G401 (cell line): ENCODE data around the gene EPHX1. TPM values are rescaled to one million over a fixed set of nuclear protein-coding genes. Genes with fewer than 3 reads are reported as not detected.
A peak's percentile ranks its signal among the peaks of the same experiment; 100 is the strongest.
"Not testable (repeated sequence)": the region's sequence is repeated elsewhere in the genome, so short reads cannot be mapped to it uniquely, and the experiment has no call there.

ENCODE experiments used
- DNase-seq: peaks from one replicate; pipeline ENCODE4 v3.0.0-alpha.2; 2015; ENCODE audit warnings: low spot score
- in situ Hi-C: cut with HindIII; loops from 2 replicates; pipeline ENCODE4 v1.10.0; 2016; ENCODE audit warnings: low sequenced_read_pairs, mixed read lengths
- total RNA-seq: library from RNA; depleted of rRNA; stranded (reverse); fragments of >200 nt; shearing (Covaris generic); gene quantifications from 2 replicates; pipeline ENCODE4 v1.2.3, GENCODE V29; 2014

Gene EPHX1
- total RNA-seq, 1 experiment from 2014 or later, result 23.5 TPM

DNA sequence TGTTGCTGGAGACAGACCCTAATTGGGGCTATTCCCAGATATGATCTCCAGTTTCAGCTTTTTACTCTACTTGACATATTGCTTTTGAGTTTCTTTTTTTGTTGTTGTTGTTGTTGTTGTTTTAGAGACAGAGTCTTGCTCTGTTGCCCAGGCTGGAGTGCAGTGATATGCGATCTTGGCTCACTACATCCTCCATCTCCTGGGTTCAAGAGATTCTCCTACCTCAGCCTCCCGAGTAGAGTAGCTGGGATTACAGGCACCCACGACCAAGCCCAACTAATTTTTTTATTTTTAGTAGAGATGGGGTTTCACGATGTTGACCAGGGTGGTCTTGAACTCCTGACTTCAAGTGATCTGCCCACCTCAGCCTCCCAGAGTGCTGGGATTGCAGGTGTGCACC is 33.6 kb upstream of the EPHX1 start:
- in situ Hi-C loops, result no loop called here
- no peak for DNase-seq

DNA sequence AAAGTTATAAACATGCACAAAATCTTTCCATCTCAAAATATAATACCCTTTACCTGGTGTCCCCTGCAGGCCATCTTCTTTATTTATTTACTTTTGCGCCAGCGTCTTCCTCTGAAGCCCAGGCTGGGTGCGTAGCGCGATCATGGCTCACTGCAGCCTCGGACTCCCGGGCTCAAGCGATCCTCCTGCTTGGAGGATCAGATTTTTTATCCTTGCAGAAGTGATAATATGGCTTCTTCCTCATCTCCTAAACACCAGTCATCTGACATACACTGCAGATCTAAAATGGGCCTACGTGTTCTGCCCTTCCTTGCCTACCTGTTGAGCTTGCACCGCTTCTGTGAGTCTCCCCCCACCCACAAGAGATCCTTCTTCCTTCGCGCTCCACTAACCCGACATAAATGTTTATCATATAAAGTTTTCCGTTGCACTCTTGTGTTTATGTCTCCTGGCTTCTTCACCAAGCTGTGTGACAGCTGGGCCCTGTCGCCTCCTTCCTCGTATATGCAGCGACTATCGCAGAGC is 32.8 kb upstream of the EPHX1 start:
- in situ Hi-C loops, result no loop called here
- no peak for DNase-seq

DNA sequence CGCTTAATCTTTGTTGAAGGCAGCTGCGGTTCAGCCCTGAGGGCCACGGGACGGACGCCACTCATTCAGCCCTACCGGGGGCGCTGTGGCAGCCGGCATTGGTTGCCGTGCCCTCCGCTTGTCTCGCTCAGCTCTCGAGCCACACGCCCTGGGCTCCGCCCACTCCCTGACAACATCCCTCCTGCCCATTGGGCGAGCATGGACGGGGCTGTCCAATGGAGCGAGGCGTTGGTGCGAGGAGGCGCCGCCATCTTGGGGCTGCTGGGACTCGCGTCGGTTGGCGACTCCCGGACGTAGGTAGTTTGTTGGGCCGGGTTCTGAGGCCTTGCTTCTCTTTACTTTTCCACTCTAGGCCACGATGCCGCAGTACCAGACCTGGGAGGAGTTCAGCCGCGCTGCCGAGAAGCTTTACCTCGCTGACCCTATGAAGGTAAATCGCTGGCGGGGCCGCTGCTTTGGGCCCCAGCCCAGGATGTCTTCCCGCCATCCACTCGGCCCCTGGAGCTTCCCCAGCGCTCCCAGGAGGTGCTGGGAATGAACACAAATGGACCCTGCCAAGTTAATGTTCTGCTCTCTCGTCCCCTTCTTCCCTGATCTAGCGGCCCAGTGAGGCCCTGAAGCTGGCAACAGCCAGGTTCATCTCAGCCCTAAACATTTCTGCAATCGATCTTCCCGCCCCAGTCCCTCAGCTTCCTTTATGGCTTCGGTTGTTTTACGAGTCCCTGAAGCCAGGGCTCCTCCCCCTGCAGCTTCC is 32.2 kb upstream of the EPHX1 start, which contains the start of gene SRP9:
TSS of gene SRP9 (plus strand) at position 244 of the 754 bp plus-strand sequence. CDS start at position 359, 115 bp downstream.
- in situ Hi-C loops, result no loop called here
- DNase-seq, result peak; percentile 97

DNA sequence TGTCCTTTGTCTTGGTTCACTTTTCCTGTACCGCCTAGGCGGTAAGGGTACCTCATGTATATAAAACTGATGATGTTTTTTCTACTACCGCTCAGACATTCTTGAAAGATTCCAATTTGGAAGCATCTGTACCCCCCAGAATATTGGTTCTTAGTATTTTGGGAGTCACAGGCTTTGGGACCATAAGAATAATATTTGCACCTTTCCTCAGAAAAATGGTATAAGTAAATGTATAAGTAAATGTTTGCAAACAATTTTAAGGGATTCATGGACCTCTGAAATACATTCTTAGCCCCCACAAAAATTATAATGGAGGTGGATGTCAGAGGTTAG is 31.6 kb upstream of the EPHX1 start:
- in situ Hi-C loops, result no loop called here
- DNase-seq, result no peak

DNA sequence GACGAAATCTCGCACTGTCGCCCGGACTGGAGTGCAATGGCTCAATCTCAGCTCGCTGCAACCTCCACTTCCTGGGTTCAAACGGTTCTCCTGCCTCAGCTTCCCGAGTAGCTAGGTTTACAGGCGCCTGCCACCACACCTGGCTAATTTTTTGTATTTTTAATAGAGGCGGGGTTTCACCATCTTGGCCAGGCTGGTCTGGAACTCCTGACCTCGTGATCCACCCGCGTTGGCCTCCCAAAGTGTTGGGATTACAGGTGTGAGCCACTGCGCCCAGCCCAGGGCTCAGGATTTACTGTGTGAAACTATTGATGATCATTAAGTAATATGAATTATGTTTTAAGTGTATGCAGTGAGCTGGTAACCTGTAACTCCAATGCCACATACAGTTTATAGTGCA is 30.8 kb upstream of the EPHX1 start:
- in situ Hi-C loops, DNase-seq: not testable (repeated sequence)

GRCh38 chr1:225780134-225780533 is 29.8 kb upstream of the EPHX1 start:
- in situ Hi-C loops, result no loop called here
- DNase-seq, result no peak

DNA sequence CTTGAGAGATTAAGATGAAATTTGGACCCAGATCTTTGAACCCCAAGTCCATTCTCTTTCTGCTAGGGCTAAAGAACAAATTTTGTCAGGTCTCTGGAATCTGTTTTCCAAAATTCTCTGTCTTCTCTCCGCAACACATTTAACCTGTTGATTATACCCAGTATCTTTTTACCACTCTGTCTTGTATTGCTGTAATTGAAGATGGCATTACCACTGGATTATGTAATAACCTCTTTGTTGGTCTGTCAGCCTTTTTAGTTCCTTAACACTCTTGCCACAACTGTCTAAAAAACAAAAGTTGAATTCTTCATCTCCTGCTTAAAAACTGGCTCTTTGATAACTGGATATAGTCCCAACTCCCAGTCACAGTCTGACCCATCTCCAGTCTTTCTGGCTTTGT is 29.3 kb upstream of the EPHX1 start:
- DNase-seq, result no peak
- in situ Hi-C loops, result no loop called here

- DNase-seq, in situ Hi-C loops: not testable (repeated sequence)
Observed at GRCh38 chr1:225789142-225789541, 20.8 kb upstream of the EPHX1 start.

DNA sequence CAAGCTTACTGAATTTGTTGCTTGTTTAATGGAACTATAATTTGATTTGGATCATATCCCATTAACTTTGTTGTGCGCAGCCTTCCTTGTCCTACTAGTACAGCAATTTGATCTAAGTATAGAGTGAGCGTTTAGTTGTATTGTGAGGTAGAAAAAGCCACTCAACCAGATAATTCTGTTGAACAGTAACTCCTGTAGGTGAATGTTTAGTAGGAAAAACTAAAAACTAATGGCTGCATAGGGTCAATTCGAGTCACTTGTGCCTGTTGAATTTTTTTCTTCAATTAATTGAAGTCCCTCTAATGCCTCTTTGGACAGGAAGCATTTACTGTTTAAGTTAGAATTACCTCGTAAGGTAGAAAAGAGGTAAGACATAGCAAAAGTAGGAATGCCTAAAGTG is 15.0 kb upstream of the EPHX1 start:
- in situ Hi-C loops, result no loop called here
- DNase-seq, result no peak

DNA sequence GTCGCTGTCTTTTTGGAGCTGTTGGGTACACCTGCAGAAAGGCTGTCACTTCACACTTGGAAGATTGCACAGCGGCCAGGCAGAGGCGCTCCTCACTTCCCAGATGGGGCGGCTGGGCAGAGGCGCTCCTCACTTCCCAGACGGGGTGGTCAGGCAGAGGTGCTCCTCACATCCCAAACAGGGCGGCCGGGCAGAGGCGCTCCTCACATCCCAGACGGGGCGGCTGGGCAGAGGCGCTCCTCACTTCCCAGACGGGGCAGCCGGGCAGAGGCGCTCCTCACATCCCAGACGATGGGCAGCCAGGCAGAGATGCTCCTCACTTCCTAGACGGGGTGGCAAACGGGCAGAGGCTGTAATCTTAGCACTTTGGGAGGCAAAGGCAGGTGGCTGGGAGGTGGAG is 13.8 kb upstream of the EPHX1 start:
- in situ Hi-C loops, DNase-seq: not testable (repeated sequence)

DNA sequence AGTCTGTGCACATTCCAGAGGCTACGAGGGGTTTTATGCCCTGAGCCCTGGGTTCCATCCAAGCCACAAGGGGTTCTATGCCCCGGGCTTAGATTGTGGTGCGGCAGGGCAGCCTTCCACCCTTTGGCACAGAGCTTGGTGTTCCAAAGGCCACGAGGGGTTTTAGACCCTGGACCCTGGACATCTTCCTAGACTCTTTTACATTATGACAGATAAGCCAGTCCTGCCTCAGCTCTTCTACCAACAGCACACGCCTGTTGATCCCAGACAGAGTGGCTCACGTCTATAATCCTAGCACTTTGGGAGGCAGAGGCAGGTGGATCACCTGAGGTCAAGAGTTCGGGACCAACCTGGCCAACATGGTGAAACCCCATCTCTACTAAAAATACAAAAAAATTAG is 8.8 kb upstream of the EPHX1 start:
- DNase-seq, in situ Hi-C loops: not testable (repeated sequence)

GRCh38 chr1:225806249-225806648 is 3.7 kb upstream of the EPHX1 start:
- no peak for DNase-seq
- in situ Hi-C loops, result no loop called here

GRCh38 chr1:225806736-225807135 is 3.2 kb upstream of the EPHX1 start:
- DNase-seq, in situ Hi-C loops: not testable (repeated sequence)

DNA sequence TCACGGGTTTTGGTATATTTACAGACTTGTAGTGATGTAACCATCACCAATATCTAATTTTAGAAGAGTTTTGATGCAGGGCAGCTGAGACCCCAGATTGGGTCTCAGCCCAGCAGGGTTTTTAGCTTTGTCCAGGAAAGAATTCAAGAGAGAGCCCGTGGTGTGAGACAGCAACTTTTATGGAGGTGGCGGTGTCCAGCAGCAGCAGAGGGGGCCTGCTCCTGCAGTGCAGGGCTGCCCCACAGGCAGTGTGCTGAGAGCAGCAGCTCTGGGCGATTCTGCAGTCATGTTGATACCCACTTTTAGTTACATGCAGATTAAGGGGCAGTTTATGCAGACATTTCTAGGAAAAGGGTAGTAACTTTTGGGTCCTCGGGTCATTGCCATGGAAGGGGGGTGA is 1.8 kb upstream of the EPHX1 start:
- DNase-seq, result no peak
- in situ Hi-C loops, result no loop called here

DNA sequence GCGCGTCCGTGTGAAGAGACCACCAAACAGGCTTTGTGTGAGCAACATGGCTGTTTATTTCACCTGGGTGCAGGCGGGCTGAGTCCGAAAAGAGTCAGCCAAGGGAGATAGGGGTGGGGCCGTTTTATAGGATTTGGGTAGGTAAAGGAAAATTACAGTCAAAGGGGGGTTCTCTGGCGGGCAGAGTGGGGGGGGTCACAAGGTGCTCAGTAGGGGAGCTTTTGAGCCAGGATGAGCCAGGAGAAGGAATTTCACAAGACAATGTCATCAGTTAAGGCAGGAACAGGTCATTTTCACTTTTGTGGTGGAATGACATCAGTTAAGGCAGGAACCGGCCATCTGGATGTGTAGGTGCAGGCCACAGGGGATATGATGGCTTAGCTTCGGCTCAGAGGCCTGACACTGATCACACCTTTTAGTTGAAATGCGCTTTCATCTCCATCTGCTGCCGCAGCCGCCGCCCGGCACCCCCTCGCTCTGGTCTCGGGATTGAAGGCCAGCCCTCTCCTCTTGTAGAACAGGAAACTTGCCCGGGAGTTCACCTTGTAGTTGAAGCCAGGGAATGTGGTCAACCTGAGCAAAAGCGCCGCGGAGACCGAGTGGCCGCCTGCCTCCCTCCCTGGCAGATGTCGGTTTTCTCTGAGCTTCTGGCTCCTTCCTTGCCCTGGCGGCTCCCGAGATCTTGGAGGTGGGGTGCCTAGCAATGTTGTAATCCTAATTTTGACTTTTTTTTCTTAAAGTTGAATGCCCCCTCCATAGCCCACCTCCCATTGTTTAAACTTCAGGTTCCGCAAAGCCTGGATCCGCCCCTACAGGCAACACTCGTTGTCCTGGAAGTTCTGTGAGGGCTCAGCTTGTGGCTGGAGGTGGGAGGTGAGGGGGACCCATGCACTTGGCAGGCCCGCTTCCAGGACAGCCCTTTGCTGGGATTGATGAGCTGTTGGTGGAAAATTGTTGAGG is 935 bp downstream of the EPHX1 start:
- in situ Hi-C loops, result not testable (repeated sequence)
- peak; percentile 70 for DNase-seq

DNA sequence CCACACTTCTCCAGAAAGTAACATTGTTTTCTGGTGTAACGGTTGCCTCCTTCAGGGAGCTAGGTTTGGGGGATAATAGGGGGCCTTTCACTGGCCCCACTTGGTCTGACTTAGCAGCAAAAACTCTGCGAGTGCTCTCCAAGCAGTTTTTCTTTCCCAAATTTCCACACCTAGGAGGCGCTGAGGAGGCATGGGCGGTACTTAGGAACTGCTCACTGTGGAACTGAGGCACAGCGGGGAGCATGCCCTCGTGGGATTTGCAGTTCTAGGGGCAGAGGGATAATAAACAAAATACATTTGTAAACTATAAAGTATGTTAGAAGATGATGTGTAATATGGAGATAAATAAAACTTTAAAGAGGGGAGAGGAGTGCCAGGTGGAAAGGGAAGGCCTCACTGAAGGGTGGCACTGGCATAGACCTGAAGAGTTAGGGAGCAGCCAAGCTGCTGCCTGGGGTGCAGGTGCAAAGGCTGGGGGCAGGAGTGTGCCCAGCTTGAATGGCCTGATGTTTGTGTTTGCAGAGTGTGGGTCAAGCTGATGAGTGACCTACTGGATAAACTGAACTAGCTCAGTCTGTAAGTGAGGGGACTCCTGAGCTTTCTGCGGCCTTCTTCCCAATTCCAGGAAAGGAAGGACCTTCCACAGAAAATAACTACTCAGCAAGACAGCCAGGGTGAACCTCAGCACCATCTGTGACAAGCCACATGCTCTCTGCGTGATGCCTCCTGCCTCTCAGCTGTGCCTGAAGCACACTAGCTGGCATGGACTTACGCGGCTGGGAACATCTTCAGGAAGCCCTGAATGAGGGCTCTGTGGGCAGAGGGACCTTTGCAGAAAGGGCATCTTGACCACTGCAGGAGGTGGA is 1.9 kb downstream of the EPHX1 start:
- peak; percentile 74 for DNase-seq
- in situ Hi-C loops, result no loop called here

GRCh38 chr1:225812488-225813213 is 2.7 kb downstream of the EPHX1 start:
- in situ Hi-C loops, result no loop called here
- peak; percentile 17 for DNase-seq

DNA sequence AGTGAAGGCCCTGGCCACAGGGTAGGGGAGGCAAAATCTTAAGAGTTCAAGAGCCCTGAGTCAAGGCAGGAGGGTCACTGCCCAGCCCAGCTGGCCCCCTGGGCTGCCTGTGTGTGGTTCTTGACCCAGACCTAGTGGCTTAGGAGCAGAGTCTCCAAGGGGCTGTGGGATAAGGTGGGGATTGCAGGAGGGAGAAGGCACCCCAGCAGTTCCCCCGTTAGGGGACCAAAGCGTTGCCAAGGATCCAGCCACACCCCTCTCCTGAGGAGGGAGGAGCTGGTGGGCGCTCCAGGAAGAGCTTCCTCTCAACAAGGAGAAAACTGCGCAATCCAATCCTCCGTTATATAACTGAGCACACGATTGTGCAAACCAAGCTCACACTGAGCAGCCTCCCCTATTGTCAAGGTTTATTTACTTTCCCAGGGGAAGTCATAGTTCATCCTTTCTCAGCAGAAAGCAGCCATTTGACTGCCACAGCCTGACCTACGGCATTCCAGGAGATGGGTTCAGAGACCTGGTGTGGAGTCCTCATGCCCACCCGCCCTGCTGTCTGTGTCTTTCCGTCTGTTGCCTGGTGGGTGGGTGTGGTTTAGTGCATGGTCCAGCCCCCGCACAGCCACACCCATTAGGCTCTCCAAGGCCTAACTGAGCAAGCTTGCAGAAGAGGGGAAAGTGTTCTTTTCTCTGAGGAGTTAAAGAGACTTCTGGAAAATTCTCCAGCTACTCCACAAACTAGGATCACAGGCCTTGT is 3.5 kb downstream of the EPHX1 start:
- in situ Hi-C loops, result no loop called here
- peak; percentile 13 for DNase-seq
